ENCODE measurements around the gene ZNF292.

ZNF292 gene

DNA sequence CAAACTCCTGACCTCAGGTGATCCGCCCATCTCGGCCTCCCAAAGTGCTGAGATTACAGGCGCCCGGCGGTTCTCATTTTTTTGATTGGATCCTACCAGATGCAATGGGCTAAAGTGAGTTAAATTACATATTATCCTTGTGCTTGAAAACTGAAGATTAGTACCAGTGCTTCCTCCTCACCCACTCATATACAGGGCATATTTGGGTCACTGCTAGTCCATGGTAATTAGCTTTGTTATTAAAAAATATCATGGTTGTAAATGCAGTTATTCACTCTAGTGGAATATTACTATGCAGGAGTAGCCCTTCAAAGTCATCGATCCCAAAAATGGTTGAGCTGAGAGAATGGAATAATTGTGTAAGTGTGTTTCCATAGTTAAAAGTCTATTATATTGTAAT lies 26.5 kb downstream of the ZNF292 start:
- TF ChIP-seq TAF1 (IDR thresholded peaks at IDR 0.05; ENCODE audit: borderline replicate concordance, insufficient read depth, low read length) (no peak), SIN3A (IDR thresholded peaks at IDR 0.05; ENCODE audit: borderline replicate concordance, insufficient read depth, low read length) (no peak)

DNA sequence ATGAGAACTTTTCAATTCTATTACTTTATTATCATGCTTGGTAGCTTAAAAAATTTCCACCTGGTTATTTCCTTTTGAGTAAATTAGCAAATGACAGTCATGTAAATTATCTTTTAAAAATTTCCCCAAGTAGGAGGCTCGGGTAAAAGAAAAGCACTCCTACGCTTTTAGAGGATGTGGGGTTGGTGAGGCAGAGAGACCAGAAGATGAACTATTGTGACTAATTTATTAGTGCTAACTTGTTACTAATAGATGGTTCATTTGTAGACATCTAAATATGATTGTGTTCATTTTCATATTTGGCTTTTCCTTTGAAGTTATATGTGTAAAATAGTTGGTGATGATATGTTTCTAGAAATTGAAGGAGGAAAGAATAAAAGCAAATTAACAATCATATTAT lies 27.0 kb downstream of the ZNF292 start:
- TF ChIP-seq POLR2AphosphoS5 (IDR thresholded peaks at IDR 0.05; ENCODE audit: low read depth, low read length): no peak
- no peak for TF ChIP-seq SIN3A (IDR thresholded peaks at IDR 0.05; ENCODE audit: borderline replicate concordance, insufficient read depth, low read length)
- no peak for TF ChIP-seq FOXP2 (optimal IDR thresholded peaks at IDR 0.05; ENCODE audit: borderline replicate concordance, extremely low read depth, extremely low read length, insufficient read depth)
- TF ChIP-seq, protein P1, sequence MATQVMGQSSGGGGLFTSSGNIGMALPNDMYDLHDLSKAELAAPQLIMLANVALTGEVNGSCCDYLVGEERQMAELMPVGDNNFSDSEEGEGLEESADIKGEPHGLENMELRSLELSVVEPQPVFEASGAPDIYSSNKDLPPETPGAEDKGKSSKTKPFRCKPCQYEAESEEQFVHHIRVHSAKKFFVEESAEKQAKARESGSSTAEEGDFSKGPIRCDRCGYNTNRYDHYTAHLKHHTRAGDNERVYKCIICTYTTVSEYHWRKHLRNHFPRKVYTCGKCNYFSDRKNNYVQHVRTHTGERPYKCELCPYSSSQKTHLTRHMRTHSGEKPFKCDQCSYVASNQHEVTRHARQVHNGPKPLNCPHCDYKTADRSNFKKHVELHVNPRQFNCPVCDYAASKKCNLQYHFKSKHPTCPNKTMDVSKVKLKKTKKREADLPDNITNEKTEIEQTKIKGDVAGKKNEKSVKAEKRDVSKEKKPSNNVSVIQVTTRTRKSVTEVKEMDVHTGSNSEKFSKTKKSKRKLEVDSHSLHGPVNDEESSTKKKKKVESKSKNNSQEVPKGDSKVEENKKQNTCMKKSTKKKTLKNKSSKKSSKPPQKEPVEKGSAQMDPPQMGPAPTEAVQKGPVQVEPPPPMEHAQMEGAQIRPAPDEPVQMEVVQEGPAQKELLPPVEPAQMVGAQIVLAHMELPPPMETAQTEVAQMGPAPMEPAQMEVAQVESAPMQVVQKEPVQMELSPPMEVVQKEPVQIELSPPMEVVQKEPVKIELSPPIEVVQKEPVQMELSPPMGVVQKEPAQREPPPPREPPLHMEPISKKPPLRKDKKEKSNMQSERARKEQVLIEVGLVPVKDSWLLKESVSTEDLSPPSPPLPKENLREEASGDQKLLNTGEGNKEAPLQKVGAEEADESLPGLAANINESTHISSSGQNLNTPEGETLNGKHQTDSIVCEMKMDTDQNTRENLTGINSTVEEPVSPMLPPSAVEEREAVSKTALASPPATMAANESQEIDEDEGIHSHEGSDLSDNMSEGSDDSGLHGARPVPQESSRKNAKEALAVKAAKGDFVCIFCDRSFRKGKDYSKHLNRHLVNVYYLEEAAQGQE (IDR thresholded peaks at IDR 0.05; ENCODE audit: insufficient read depth in 1 of 2, low read depth in 2 of 2, low read length in 2 of 2): no peak
- no peak for TF ChIP-seq TAF1 (IDR thresholded peaks at IDR 0.05; ENCODE audit: borderline replicate concordance, insufficient read depth, low read length)

DNA sequence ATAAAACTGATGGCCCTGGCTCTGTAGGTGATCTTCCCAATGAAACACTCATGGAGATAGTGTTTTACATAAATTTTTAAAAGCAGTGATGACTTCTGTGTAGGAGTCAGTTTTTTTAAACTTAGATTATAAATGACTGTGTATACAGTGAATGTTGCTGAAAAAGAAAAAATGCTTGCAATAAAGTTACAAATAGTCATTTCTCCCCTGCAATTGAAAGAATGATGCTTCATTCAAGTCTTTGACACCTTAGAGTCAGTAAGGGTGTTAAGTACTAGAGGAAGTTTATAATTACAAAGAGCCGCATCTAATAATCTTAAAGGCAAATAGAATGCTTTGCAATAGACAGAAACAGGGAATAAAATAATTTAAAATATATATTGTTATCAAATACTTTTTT lies 27.6 kb downstream of the ZNF292 start:
- TF ChIP-seq, protein P1 (IDR thresholded peaks at IDR 0.05; ENCODE audit: insufficient read depth in 1 of 2, low read depth in 2 of 2, low read length in 2 of 2): no peak
- TF ChIP-seq POLR2AphosphoS5 (IDR thresholded peaks at IDR 0.05; ENCODE audit: low read depth, low read length) (no peak), SIN3A (IDR thresholded peaks at IDR 0.05; ENCODE audit: borderline replicate concordance, insufficient read depth, low read length) (no peak), FOXP2 (optimal IDR thresholded peaks at IDR 0.05; ENCODE audit: borderline replicate concordance, extremely low read depth, extremely low read length, insufficient read depth) (no peak), TAF1 (IDR thresholded peaks at IDR 0.05; ENCODE audit: borderline replicate concordance, insufficient read depth, low read length) (no peak)

DNA sequence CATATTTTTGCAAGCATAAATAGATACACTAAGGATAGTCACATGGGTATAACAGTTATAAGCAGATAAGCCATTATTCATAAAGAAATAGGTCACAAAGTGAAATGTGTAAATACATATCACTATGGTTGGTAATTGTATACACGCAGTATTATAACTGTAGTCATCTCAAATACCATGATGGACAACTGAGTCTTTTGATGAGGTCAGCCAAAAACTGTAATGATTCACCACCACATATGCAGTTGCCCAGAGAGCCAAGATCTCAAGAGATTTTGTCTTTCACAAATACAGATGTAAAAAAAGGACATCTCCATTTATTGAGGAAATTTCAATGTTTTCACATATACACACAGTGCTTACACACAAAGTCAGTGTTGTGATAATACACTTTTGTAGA lies 28.3 kb downstream of the ZNF292 start:
- TF ChIP-seq TAF1 (IDR thresholded peaks at IDR 0.05; ENCODE audit: borderline replicate concordance, insufficient read depth, low read length) (no peak), SIN3A (IDR thresholded peaks at IDR 0.05; ENCODE audit: borderline replicate concordance, insufficient read depth, low read length) (no peak)

DNA sequence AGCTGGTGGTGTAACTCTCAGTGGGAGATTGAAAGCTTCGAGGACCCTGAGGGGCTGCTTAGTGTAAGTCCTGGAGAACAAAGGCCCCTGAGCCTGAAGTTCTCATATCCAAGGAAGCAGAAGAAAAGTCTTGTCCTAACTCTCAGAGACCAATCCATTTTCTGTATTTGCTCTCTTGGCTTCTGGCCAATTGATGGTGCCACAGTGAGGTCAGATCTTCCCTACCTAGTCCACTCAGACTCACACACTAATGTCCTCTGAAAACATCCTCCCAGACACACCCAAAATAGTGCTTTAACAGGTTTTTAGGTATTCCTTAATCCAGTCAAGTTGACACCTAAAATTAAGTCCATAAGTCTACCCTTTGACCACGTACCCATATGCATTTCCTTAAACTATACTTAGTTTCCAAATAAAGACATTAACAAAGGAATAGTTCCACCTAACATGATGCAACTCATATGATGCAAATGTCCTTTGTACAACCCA lies 29.4 kb downstream of the ZNF292 start:
- TF ChIP-seq TAF1 (IDR thresholded peaks at IDR 0.05; ENCODE audit: borderline replicate concordance, insufficient read depth, low read length) (no peak), SIN3A (IDR thresholded peaks at IDR 0.05; ENCODE audit: borderline replicate concordance, insufficient read depth, low read length) (no peak), FOXP2 (optimal IDR thresholded peaks at IDR 0.05; ENCODE audit: borderline replicate concordance, extremely low read depth, extremely low read length, insufficient read depth) (no peak), POLR2AphosphoS5 (IDR thresholded peaks at IDR 0.05; ENCODE audit: low read depth, low read length) (no peak)
- TF ChIP-seq, protein P1 (IDR thresholded peaks at IDR 0.05; ENCODE audit: insufficient read depth in 1 of 2, low read depth in 2 of 2, low read length in 2 of 2): no peak

DNA sequence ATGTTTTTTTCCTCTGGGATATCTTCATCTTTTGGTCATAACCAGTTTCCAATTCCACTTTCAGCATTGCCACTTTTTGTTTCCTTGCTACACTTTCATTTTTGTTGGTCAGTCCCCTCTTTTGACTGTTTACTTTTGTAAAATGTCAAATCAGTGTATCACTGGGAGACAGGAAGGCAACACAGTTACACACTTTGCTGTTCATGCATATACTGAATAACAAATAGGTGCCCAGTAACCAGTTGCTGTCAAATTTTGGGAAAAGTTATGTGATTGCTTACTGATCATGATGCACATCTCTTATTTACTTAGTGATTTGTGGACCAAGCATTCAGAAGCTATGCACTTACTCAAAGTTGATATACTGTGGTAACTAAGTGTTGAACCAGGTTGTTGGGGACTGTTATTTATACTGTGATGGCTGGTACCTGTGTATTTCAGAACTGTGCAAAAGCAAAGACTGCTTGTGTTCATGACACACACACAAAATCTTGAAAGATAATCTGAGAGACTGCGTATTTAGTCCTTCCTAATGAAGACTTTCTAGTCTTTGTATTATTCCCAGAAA lies 41.0 kb downstream of the ZNF292 start:
- TF ChIP-seq FOXP2 (optimal IDR thresholded peaks at IDR 0.05; ENCODE audit: borderline replicate concordance, extremely low read depth, extremely low read length, insufficient read depth) (no peak), SIN3A (IDR thresholded peaks at IDR 0.05; ENCODE audit: borderline replicate concordance, insufficient read depth, low read length) (no peak), TAF1 (IDR thresholded peaks at IDR 0.05; ENCODE audit: borderline replicate concordance, insufficient read depth, low read length) (no peak), POLR2AphosphoS5 (IDR thresholded peaks at IDR 0.05; ENCODE audit: low read depth, low read length) (no peak)
- TF ChIP-seq, protein P1 (IDR thresholded peaks at IDR 0.05; ENCODE audit: insufficient read depth in 1 of 2, low read depth in 2 of 2, low read length in 2 of 2): no peak
